PC-3 (cell line): ENCODE results near the gene SLC51B. TPM values are rescaled to one million over a fixed set of nuclear protein-coding genes. Genes with fewer than 3 reads are reported as not detected.

Experiments used
- ATAC-seq: fragments of 200-7000 bp; cut with Tn5 transposase; 2 replicates; pipeline ENCODE4 v1.9.1; 2020; ENCODE audit warnings: mild to moderate bottlenecking, moderate library complexity
- BruUV-seq: library from RNA; stranded (reverse); fragments of 400-500 nt; replicated peaks from 2 replicates; lab custom pipeline; 2021; lab: Mats Ljungman, UMichigan
- CTCF ChIA-PET: fragments of 300-600 bp; sonication (Branson Sonifier 250); formaldehyde crosslinking; loops from one replicate; lab custom pipeline; 2022; ENCODE audit warnings: antibody characterized with exemption; lab: Charles Lee
- POLR2A ChIA-PET: fragments of 300-600 bp; sonication (Branson Sonifier 250); formaldehyde crosslinking; loops from one replicate; lab custom pipeline; 2022; ENCODE audit warnings: antibody characterized with exemption; ENCODE audit not compliant: unreplicated experiment; lab: Charles Lee
- DNase-seq: peaks from one replicate; pipeline ENCODE4 v3.0.0-alpha.2; 2015
- H2AFZ ChIP-seq: fragments of 300-600 bp; sonication (generic); 2 replicates; pipeline ENCODE4 v1.6.0; 2016; ENCODE audit warnings: antibody characterized with exemption, low read length
- H3F3A ChIP-seq: fragments of 300-600 bp; sonication (generic); one replicate; pipeline ENCODE4 v1.6.0; 2017; ENCODE audit warnings: antibody characterized with exemption, low read length, control low read depth, mild to moderate bottlenecking; ENCODE audit not compliant: unreplicated experiment
- H3K27ac ChIP-seq: fragments of 300-600 bp; sonication (generic); 2 replicates; pipeline ENCODE4 v1.5.1; 2016; ENCODE audit warnings: mild to moderate bottlenecking, low read length
- H3K27me3 ChIP-seq: fragments of 300-600 bp; sonication (generic); 2 replicates; pipeline ENCODE4 v1.6.1; 2016; ENCODE audit warnings: low read length, mixed read lengths
- H3K36me3 ChIP-seq: fragments of 300-600 bp; sonication (generic); 2 replicates; pipeline ENCODE4 v1.6.1; 2016; ENCODE audit warnings: low read depth, mixed run types, low read length, mixed read lengths
- H3K4me1 ChIP-seq: fragments of 300-600 bp; sonication (generic); 2 replicates; pipeline ENCODE4 v1.5.1; 2016; ENCODE audit warnings: low read length; ENCODE audit not compliant: insufficient read depth
- H3K4me2 ChIP-seq: fragments of 300-600 bp; sonication (generic); 2 replicates; pipeline ENCODE4 v1.6.0; 2016; ENCODE audit warnings: low read length
- H3K4me3 ChIP-seq: fragments of 300-600 bp; sonication (generic); 2 replicates; pipeline ENCODE4 v1.5.1; 2016; ENCODE audit warnings: mild to moderate bottlenecking, low read length, mixed read lengths
- H3K79me2 ChIP-seq: fragments of 300-600 bp; sonication (generic); 2 replicates; pipeline ENCODE4 v1.6.1; 2017; ENCODE audit warnings: low read length, mixed read lengths
- H3K9ac ChIP-seq: fragments of 300-600 bp; sonication (generic); 2 replicates; pipeline ENCODE4 v1.6.0; 2016; ENCODE audit warnings: mild to moderate bottlenecking, low read length
- H3K9me2 ChIP-seq: fragments of 300-600 bp; sonication (generic); replicated peaks from 2 replicates; pipeline ENCODE4 v1.6.1; 2016; ENCODE audit warnings: mixed run types, low read length, mixed read lengths
- H3K9me3 ChIP-seq: fragments of 300-600 bp; sonication (generic); 2 replicates; pipeline ENCODE4 v1.6.1; 2016; ENCODE audit warnings: low read length, mixed read lengths
- H4K20me1 ChIP-seq: fragments of 300-600 bp; sonication (generic); 2 replicates; pipeline ENCODE4 v1.6.1; 2016; ENCODE audit warnings: low read length, mixed read lengths
- CTCF ChIP-seq: fragments of 300-600 bp; sonication (generic); conservative IDR thresholded peaks from 2 replicates; pipeline ENCODE4 v1.5.1; 2017; ENCODE audit warnings: antibody characterized with exemption, low read depth, mild to moderate bottlenecking, low read length
- EZH2 ChIP-seq: fragments of 300-600 bp; sonication (generic); IDR thresholded peaks from one replicate; pipeline ENCODE4 v1.6.1; 2017; ENCODE audit warnings: antibody characterized with exemption, mild to moderate bottlenecking, low read length; ENCODE audit not compliant: unreplicated experiment
- EZH2phosphoT487 ChIP-seq: fragments of 300-600 bp; sonication (generic); IDR thresholded peaks from 2 replicates; pipeline ENCODE4 v1.6.1; 2018; ENCODE audit warnings: mild to moderate bottlenecking, antibody characterized with exemption, low read length, borderline replicate concordance
- intact Hi-C: fragments of 100-400 bp; cut with micrococcal nuclease; formaldehyde crosslinking; loops from 2 replicates; pipeline ENCODE4 v1.9.0; 2023
- total RNA-seq: library from RNA; depleted of rRNA; stranded (reverse); fragments of >200 nt; gene quantifications from 2 replicates; pipeline ENCODE4 v1.2.3, GENCODE V29; 2014

Gene SLC51B
- total RNA-seq, 1 experiment from 2014 or later = not detected

GRCh38 chr15:65085990-65086679 is 40.9 kb downstream of the SLC51B start:
- peak; percentile 80 for ATAC-seq
- H3K4me3 ChIP-seq = no peak overlapping the region
- intact Hi-C loops = loop anchor here (1.0 to 2.0 kb wide), 2 partner anchors 31 to 53 kb away; no protein-coding TSS in a partner anchor

GRCh38 chr15:65086680-65087111 is 41.5 kb downstream of the SLC51B start:
- no TSS peak for BruUV-seq
- intact Hi-C loops = loop anchor here (1.0 to 2.0 kb wide), 2 partner anchors 32 to 53 kb away; no protein-coding TSS in a partner anchor
- Histone ChIP-seq H3K4me3 (no peak overlapping the region), H3K27me3 (no peaks in the 10 kb centered on the region), H3K9me3 (no peaks in the 10 kb centered on the region), H3F3A (no peaks in the 10 kb centered on the region), H3K79me2 (no peaks in the 10 kb centered on the region), H3K27ac (no peak overlapping the region), H3K36me3 (no peaks in the 10 kb centered on the region), H3K9me2 (no peaks in the 10 kb centered on the region), H3K4me2 (no peak overlapping the region), H3K4me1 (no peaks in the 10 kb centered on the region), H3K9ac (no peak overlapping the region), H2AFZ (no peak overlapping the region), H4K20me1 (no peaks in the 10 kb centered on the region)
- no peak for DNase-seq
- POLR2A ChIA-PET = no interaction called here
- CTCF ChIA-PET = no interaction called here
- ATAC-seq = peak; percentile 18; the same call in 1 of the 2 replicates
- no peak for TF ChIP-seq EZH2
- 0 out of 2 replicates have a peak, but pooled peaks have one; percentile 10 for TF ChIP-seq CTCF

More at GRCh38 chr15:65085990-65086679, 40.9 kb downstream of the SLC51B start:
- Histone ChIP-seq H4K20me1 (no peaks in the 10 kb centered on the region), H2AFZ (no peak overlapping the region), H3K9me2 (no peaks in the 10 kb centered on the region), H3K27ac (no peak overlapping the region), H3K9me3 (no peaks in the 10 kb centered on the region), H3K79me2 (no peaks in the 10 kb centered on the region), H3K36me3 (no peaks in the 10 kb centered on the region), H3K4me1 (no peaks in the 10 kb centered on the region), H3K27me3 (no peaks in the 10 kb centered on the region), H3K4me2 (no peak overlapping the region), H3F3A (no peaks in the 10 kb centered on the region), H3K9ac (no peak overlapping the region)
- peak; percentile 55 for DNase-seq
- ChIA-PET CTCF (no interaction called here), POLR2A (no interaction called here)
- TF ChIP-seq CTCF (peak; percentile 62), EZH2 (no peak), EZH2phosphoT487 (no peak)
- no TSS peak for BruUV-seq

DNA sequence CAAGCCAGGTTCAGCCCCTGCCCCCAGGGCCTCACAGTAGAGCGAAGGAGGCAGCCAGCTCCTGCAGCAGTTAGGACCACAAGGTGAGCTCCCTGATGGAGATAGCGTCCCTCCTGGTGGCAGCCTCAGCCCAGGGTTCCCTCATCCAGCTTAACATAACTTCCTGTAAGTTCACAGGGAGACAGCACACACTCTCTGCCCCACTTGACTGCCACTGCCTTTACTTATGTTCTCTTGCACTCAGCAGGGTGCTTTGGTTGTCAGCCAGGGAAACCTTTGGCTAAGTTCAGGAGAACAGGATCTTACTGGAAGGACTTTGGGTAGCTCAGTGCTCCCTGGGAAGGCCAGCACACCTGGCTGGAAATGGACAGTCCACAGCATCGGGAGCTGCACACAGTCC is 42.2 kb downstream of the SLC51B start:
- no peak overlapping the region for H3K4me2 ChIP-seq
- ATAC-seq (no peak), DNase-seq (no peak)
- H2AFZ ChIP-seq = no peak overlapping the region
- no peaks in the 10 kb centered on the region for H3F3A ChIP-seq
- no peaks in the 10 kb centered on the region for H4K20me1 ChIP-seq
- no peak overlapping the region for H3K27ac ChIP-seq
- no peaks in the 10 kb centered on the region for H3K4me1 ChIP-seq
- H3K9me2 ChIP-seq = no peaks in the 10 kb centered on the region
- TF ChIP-seq EZH2phosphoT487 = no peak
- no peak for TF ChIP-seq CTCF
- TF ChIP-seq EZH2 = no peak
- no peaks in the 10 kb centered on the region for H3K79me2 ChIP-seq
- H3K9ac ChIP-seq = no peak overlapping the region
- BruUV-seq = no TSS peak
- no peaks in the 10 kb centered on the region for H3K36me3 ChIP-seq
- CTCF ChIA-PET = interaction anchor here (0.6 kb wide), 1 partner anchor 76 kb away, joined by 8 read pairs; no protein-coding TSS in a partner anchor
- intact Hi-C loops = loop anchor here (2.0 kb wide), 1 partner anchor 33 kb away; no protein-coding TSS in a partner anchor
- no peaks in the 10 kb centered on the region for H3K27me3 ChIP-seq
- H3K9me3 ChIP-seq = no peaks in the 10 kb centered on the region
- POLR2A ChIA-PET = no interaction called here
- no peak overlapping the region for H3K4me3 ChIP-seq
